PFSK-1 (cell line): Measurements from ENCODE around the gene CLIC5.

ENCODE experiments used
- POLR2AphosphoS5 ChIP-seq: IDR thresholded peaks from 2 replicates; pipeline ENCODE4 v1.6.1; 2012; ENCODE audit warnings: low read depth, mild to moderate bottlenecking, control low read depth, low read length, moderate library complexity
- SIN3A ChIP-seq: IDR thresholded peaks from 2 replicates; pipeline ENCODE4 v1.6.1; 2012; ENCODE audit warnings: mild to moderate bottlenecking, low read length, moderate library complexity, borderline replicate concordance; ENCODE audit not compliant: insufficient read depth
- TAF1 ChIP-seq: IDR thresholded peaks from 2 replicates; pipeline ENCODE4 v1.6.1; 2012; ENCODE audit warnings: low read length, control low read depth, borderline replicate concordance; ENCODE audit not compliant: insufficient read depth

GRCh38 chr6:45886776-45887175 lies 128.9 kb downstream of the CLIC5 start:
- TF ChIP-seq POLR2AphosphoS5 = no peak
- TF ChIP-seq SIN3A = no peak
- no peak for TF ChIP-seq TAF1
